Tibial artery (tissue), 4 donors: ENCODE data around the gene LTN1.
"Not testable (repeated sequence)": the region's sequence is repeated elsewhere in the genome, so short reads cannot be mapped to it uniquely, and the experiment has no call there.

ENCODE experiments used
- DNase-seq, 2 donors: peaks; one replicate each; pipeline ENCODE4 v3.0.0-alpha.2; 2019
- H3K27ac ChIP-seq, 2 donors: fragments of 200-600 bp; sonication (generic) in 1 of 2; 1 replicate in 1 of 2; 2 replicates in 1 of 2; pipeline ENCODE4 v1.5.1; 2018 to 2019; ENCODE audit warnings: mild to moderate bottlenecking in 1 of 2
- H3K27me3 ChIP-seq, 2 donors: fragments of 200-600 bp; sonication (generic) in 1 of 2; one replicate each; pipeline versions ENCODE4 v1.5.1 to v1.6.0; 2016 to 2019
- H3K36me3 ChIP-seq, 3 donors: fragments of 200-600 bp; sonication (generic) in 2 of 3; one replicate each; pipeline ENCODE4 v1.5.1; 2016 to 2019; ENCODE audit warnings: mild to moderate bottlenecking in 2 of 3
- H3K4me1 ChIP-seq, 4 donors: fragments of 200-600 bp; sonication (generic) in 2 of 4; 1 replicate in 3 of 4; 2 replicates in 1 of 4; pipeline ENCODE4 v1.5.1; 2016 to 2019
- H3K4me3 ChIP-seq, 2 donors: fragments of 200-600 bp; sonication (generic) in 1 of 2; 1 replicate in 1 of 2; 2 replicates in 1 of 2; pipeline ENCODE4 v1.5.1; 2018 to 2019; ENCODE audit warnings: mild to moderate bottlenecking in 2 of 2
- H3K9me3 ChIP-seq, 3 donors: fragments of 200-600 bp; sonication (generic) in 1 of 3; one replicate each; pipeline ENCODE4 v1.5.1; 2016 to 2019
- intact Hi-C: fragments of 100-400 bp; cut with DNase I; formaldehyde crosslinking; loops from one replicate; pipeline ENCODE4 v1.15.0; 2023; ENCODE audit warnings: low total_unique reads
- TF ChIP-seq, protein P1 (sequence below), 2 experiments: fragments of 200-600 bp in 1 of 2; fragments of 450-650 bp in 1 of 2; IDR thresholded peaks; one replicate each; pipeline ENCODE4 v1.5.1; 2017 to 2019; ENCODE audit warnings: antibody characterized with exemption in 2 of 2, mild to moderate bottlenecking in 1 of 2, moderate library complexity in 1 of 2

Gene LTN1

DNA sequence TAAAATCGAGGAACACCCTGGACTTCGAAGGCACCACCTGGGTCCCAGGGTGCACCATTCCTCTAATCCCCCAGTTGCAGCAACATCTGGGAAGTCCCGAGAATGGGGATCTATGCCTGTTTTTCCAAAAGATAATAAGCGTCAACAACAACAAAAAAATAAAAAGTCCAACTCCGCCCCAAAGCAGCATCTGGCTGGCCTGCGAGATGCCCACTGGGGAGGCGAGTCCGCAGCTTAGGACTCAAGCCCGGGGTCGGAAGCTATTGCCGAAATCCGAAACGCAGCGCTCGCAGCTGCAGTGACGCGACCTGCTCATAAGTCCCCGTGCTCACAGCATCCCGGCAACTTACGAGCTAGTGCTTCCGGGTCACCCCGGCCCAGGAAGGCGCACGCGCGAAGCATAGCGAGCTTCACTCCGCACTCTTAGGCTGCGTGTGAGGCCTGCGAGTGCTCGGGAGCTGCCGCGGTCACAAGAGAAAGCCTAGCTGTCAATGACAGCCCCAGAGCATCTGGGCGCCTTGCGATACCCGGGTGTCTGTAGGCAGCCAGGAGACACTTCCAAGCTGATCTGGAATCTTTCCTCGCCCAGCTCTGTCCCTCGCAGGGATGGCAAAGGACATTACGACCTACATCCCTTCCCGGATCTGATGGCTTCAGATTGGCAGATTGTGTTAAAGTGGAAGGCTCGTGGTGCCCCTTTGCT lies 9.9 kb upstream of the LTN1 start:
- Histone ChIP-seq H3K27me3 (no peaks in the 10 kb centered on the region), H3K36me3 (peaks cover 10 to 20% (median 16%) of the 10 kb centered on the region in 3 donors), H3K4me1 (peaks cover 0 to 13% (median 4%) of the 10 kb centered on the region in 4 donors), H3K27ac (peak overlapping the region; percentile 84 to 90), H3K4me3 (peak overlapping the region; percentile 57 to 65), H3K9me3 (no peaks in the 10 kb centered on the region)
- intact Hi-C loops = loop anchor here (10.0 kb wide), 1 partner anchor 62 kb away; no protein-coding TSS in a partner anchor
- DNase-seq = peak; percentile 95 to 98
- TF ChIP-seq, protein P1, sequence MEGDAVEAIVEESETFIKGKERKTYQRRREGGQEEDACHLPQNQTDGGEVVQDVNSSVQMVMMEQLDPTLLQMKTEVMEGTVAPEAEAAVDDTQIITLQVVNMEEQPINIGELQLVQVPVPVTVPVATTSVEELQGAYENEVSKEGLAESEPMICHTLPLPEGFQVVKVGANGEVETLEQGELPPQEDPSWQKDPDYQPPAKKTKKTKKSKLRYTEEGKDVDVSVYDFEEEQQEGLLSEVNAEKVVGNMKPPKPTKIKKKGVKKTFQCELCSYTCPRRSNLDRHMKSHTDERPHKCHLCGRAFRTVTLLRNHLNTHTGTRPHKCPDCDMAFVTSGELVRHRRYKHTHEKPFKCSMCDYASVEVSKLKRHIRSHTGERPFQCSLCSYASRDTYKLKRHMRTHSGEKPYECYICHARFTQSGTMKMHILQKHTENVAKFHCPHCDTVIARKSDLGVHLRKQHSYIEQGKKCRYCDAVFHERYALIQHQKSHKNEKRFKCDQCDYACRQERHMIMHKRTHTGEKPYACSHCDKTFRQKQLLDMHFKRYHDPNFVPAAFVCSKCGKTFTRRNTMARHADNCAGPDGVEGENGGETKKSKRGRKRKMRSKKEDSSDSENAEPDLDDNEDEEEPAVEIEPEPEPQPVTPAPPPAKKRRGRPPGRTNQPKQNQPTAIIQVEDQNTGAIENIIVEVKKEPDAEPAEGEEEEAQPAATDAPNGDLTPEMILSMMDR (IDR thresholded peaks at IDR 0.05) = no peak

DNA sequence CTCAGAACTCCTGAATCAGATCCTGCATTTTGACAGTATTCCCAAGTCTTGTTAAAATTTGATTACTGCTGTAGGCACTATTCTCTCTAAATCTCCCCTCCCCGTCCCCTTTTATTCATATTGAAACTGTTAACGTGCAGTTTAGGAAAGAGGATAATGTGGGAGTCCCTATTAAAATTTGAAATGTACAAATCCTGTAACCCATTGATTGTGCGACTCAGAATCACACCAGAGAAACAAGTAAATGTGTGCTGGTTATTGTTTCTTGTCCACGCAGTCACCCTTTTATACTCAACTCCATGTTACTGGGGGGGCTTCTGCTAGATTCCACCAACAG lies 584 bp upstream of the LTN1 start:
- peaks cover 0 to 29% (median 15%) of the 10 kb centered on the region in 4 donors for H3K4me1 ChIP-seq
- TF ChIP-seq, protein P1 (IDR thresholded peaks at IDR 0.05) = no peak
- no peaks in the 10 kb centered on the region for H3K9me3 ChIP-seq
- H3K4me3 ChIP-seq = peak overlapping the region; percentile 80 to 91
- peak overlapping the region; percentile 89 to 94 for H3K27ac ChIP-seq
- no peaks in the 10 kb centered on the region for H3K27me3 ChIP-seq
- no peak for DNase-seq
- peaks cover 0 to 9% (median 0%) of the 10 kb centered on the region in 3 donors for H3K36me3 ChIP-seq
- intact Hi-C loops = no loop called here

DNA sequence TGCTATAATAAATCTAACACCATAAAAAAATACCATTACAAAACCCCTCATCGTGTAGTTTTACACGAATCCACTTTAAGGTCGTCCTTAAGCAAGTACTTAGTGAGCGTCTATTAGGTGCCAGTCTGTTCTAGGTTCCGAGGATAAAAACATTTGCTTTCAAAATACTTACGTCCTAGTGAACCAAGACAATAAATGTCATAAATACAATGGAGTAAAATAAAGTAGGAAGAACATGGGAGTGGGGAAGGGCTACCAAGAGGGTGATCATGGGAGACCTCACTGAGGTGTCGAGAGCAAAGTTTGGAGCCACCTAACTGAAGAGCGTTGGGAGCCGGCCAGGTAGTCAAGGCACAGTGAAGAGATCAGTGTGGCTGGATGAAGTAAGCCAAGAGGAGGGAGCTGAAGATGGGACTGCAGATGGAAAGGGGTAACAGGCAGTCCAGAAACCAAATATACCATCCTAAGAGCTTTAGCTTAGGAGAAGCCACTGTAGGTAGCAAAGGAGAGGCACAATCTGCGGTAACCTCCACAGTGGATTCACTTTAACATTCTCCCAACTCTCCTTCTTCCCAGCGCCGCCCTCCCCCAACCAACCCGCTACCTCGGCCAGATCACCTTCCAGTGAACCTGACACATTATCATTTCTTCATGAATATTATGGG lies 684 bp downstream of the LTN1 start:
- peaks cover 0 to 42% (median 15%) of the 10 kb centered on the region in 4 donors for H3K4me1 ChIP-seq
- intact Hi-C loops = no loop called here
- H3K4me3 ChIP-seq = peak overlapping the region; percentile 80 to 91
- DNase-seq = no peak
- no peaks in the 10 kb centered on the region for H3K27me3 ChIP-seq
- no peaks in the 10 kb centered on the region for H3K9me3 ChIP-seq
- H3K27ac ChIP-seq = peak overlapping the region; percentile 89 to 94
- H3K36me3 ChIP-seq = no peaks in the 10 kb centered on the region
- TF ChIP-seq, protein P1 (IDR thresholded peaks at IDR 0.05) = no peak

DNA sequence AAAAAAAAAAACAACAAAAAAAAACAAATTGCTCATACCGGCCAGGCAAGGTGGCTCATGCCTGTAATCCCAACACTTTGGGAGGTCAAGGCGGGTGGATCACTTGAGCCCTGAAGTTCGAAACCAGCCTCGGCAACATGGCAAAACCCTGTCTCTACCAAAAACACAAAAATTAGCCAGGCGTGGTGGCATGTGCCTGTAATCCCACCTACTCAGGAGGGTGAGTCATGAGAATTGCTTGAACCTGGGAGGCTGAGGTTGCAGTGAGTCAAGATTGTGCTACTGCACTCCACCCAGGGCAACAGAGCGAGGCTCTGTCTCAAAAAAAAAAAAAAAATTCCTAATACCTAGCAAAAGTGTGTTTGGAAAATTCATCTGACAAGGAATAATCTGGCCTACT lies 4.5 kb downstream of the LTN1 start:
- H3K27ac ChIP-seq, H3K9me3 ChIP-seq, DNase-seq, H3K27me3 ChIP-seq, H3K4me3 ChIP-seq, intact Hi-C loops: not testable (repeated sequence)
- peaks cover 0 to 53% (median 14%) of the 10 kb centered on the region in 4 donors for H3K4me1 ChIP-seq
- H3K36me3 ChIP-seq = peaks cover 16 to 28% (median 26%) of the 10 kb centered on the region in 3 donors

DNA sequence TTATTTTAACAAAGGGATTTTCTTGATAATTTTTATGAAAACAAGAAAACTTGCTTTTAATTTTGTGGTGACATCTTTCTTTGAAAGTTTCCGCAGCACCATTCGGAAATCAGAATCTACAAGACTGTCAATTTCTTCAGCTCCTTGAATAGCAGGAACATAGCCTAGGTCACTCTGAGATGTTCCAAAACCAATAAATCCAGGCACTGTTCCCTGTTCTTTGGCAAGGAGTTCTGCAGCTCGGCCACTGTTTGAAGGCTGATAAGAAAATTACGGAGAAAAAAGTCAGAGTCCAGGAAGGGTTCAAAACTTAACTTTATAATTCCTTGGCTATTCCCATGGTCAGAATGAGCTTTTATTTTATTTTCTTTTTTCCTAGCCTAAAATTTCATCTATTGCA lies 6.0 kb downstream of the LTN1 start:
- no peaks in the 10 kb centered on the region for H3K27me3 ChIP-seq
- TF ChIP-seq, protein P1 (IDR thresholded peaks at IDR 0.05) = no peak
- peaks cover 31 to 43% (median 36%) of the 10 kb centered on the region in 3 donors for H3K36me3 ChIP-seq
- H3K27ac ChIP-seq = peak overlapping the region in 1 of 2 donors; percentile 2
- intact Hi-C loops = no loop called here
- no peak for DNase-seq
- H3K9me3 ChIP-seq = no peaks in the 10 kb centered on the region
- H3K4me3 ChIP-seq = no peak overlapping the region
- H3K4me1 ChIP-seq = peaks cover 0 to 48% (median 10%) of the 10 kb centered on the region in 4 donors

DNA sequence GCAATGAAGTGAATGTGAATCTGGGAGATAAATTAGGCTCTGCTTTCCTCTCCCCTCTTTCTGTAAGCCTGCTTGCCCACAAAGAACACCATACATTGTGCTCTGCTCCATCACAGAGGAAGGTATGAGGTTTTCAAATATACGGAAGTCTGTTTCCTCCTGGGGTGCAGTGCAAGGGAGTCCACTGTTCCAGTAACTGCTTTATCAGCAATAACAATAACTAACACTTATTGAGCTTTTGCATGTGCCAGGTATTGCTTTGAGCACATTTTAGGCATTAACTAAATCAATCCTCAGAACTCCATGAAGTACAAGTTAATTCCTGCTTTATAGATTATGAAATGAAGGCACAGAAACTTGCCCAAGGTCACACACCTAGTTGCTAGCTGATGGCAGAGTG lies 10.0 kb downstream of the LTN1 start:
- intact Hi-C loops = no loop called here
- peaks cover 51 to 71% (median 66%) of the 10 kb centered on the region in 3 donors for H3K36me3 ChIP-seq

More for the DNA sequence above, 10.0 kb downstream of the LTN1 start:
- no peak for DNase-seq
- H3K9me3 ChIP-seq = no peaks in the 10 kb centered on the region
- H3K27ac ChIP-seq = no peak overlapping the region
- TF ChIP-seq, protein P1 (IDR thresholded peaks at IDR 0.05) = no peak
- H3K27me3 ChIP-seq = no peaks in the 10 kb centered on the region
- no peak overlapping the region for H3K4me3 ChIP-seq
- peaks cover 0 to 17% (median 2%) of the 10 kb centered on the region in 4 donors for H3K4me1 ChIP-seq
